HG03025 (cell line): ENCODE measurements around the gene PHLDB3.
A peak's percentile ranks its signal among the peaks of the same experiment; 100 is the strongest.

Source experiments
- ATAC-seq: cut with Tn5 transposase; IDR thresholded peaks from one replicate; pipeline ENCODE4 v1.9.1; 2021; ENCODE audit warnings: mild to moderate bottlenecking, moderate library complexity; ENCODE audit not compliant: unreplicated experiment, low FRiP score

The PHLDB3 gene

DNA sequence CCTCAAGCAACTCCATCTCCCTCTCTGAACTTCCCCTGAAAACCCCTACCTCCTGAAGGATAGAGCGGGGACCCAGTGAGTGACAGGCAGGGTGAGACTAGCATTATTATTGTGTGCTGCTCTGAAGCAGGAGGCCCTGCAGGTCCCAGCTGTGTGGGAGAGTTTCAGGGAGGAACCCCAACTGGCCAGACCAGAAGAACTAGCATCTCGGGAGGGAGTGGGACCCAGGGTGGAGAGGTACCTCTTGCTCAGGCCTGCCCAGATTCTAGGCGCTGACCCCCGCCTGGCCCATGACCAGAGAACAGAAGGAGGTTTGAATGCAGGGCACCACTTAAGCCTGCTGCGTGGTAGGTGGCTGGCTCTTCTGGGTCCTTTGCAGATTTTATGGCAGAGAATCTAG lies 33.5 kb downstream of the PHLDB3 start:
- ATAC-seq, result no peak

DNA sequence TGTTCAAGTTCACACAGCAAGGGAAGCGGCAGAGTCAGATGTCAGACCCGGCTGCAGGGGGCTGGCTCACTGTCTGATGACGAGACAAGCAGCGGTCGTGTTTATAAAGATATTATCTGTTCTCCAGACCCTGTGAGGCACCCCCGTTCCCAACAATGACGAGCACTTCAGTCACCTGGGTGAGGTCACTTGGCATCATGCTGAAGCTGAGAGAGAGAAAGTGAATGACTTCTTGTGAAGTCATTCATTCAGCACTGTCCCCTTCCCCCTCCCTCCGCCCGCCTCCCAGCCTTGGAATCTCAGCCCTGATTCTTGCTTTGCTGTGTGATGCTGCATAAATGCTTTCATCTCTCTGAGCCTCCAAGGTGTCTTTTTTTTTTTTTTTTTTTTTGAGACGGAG lies 34.3 kb downstream of the PHLDB3 start:
- no peak for ATAC-seq

DNA sequence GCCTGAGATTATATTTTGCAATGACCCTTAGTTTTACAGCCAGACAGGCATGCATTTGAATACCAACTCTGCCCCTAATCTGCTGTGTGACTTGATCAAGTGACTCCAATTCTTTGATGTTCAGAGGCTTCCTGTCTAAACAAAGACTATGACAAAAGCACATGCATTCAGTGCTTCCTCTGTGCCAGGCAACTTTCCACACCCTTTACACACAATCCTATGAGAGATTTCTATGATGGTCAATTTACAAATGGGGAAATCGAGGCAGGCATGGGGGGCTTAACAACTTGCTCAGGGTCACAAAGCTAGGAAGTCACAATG lies 35.4 kb downstream of the PHLDB3 start:
- no peak for ATAC-seq

DNA sequence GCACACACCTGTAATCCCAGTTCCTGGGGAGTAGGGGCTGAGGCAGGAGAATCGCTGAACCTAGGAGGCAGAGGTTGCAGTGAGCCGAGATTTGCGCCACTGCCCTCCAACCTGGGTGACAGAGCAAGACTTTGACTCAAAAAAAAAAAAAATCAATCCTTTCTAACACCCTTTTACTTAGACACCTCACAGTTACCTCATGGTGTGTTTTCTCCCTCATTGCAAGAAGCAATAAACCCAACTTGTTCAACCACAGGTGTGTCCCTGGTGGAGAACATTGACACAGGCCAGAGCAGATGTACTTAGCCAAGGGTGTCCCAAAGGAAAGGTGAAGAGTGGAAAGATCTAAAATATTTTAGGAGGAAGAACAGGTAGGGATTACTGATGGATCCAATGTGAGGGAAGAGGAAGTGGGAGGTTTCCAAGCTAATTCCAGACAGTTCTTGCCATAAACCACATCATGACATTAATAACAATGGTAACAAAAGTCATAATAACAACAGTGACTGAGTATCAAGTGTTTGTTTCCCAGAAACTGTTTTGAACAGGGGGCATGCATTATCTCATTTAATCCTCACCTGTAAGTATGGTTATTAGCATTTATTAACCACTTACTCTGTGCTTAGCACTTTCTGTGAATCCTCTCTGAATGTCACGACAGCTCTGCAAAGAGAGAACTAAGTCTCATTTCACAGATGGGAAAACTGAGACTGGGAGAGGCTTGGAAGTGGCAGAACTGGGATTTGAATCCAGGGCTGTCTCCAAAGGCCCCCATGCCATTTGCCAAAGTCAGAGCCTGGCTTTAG lies 36.0 kb downstream of the PHLDB3 start:
- no peak for ATAC-seq

DNA sequence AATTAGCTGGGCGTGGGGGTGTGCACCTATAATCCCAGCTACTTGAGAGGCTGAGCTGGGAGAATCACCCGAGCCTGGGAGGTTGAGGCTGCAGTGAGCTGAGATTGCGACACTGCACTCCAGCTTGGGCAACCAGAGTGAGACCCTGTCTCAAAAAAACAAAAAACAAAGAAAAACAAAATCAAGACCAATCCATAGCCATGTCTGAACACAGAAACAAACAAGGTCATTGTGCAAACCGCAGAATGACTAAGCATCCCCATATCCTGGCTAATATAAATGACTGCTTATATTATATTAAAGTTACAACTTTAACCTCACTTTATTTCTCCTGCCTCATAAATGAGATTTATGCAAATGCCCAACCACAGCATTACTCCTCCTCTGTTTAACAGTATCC lies 36.8 kb downstream of the PHLDB3 start:
- no peak for ATAC-seq

DNA sequence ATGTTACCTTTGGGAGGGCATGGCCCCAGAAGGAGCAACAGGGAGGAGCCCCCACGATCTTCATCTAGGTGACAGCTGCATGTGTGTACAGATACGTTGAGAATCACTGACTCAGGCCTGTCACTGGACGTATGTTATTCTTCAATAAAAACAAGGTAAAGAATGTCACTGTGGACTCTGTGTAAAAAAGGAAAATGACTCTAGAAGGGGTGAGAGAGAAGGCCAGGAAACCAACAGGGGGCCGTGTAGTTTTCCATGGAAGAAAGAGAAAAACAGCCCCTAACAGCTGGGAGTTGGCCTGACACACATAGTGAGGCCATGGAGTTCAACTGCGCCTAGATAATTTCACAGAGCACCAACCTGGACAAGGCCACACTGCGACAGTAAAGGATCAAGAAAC lies 37.3 kb downstream of the PHLDB3 start:
- ATAC-seq, result no peak

DNA sequence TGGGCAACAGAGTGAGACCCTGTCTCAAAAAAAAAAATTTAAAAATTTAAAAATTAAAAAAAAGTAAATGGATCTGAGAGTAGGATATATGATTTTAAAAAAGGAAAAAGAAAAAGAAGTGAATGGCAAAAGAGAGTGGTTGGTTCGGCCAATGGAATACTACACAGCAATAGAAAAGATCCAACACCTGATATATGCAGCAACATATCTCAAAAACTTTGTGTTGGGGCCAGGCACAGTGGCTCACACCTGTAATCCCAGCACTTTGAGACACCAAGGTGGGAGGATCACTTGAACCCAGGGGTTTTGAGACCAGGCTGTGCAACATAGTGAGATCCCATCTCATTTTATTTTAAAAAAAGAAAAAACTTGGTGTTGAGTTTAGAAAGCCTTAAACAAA lies 37.8 kb downstream of the PHLDB3 start:
- no peak for ATAC-seq

DNA sequence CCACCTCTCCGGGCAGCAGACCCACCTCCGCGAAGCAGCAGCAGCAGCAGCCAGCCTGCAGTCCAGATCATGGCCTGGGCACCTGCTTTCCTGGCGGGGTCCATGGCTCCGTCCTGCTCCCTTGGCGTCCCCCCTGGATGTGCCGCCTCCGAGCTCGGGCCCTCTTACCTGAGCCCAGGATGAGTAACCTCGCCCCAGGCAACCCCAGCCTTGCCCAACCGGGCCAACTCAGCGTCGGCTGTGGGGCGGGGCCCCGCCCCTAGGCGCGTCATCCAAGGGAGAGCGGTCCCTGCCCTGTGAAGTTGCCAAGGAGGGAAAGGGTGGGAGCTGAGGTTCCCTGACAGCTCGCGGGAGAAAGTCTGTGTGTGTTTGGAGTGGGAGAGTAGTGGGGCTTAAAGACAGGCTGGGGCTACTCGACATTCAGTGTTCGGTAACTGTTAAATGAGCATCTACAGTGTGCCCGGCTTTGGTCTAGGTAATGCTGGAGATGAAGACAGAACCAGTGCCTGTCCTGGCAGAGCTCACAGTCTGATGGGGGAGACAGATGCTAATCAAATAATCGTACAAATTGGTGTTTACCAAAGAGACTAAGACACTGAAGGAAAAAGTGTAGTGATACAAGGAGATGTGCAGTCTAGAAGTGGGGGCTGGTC lies 39.0 kb downstream of the PHLDB3 start, which contains the start of gene LYPD3:
Gene LYPD3, minus strand, starts transcription at position 141 of the 653 bp plus-strand sequence. Its CDS starts 37 bp downstream, at position 104.
- ATAC-seq, result no peak

DNA sequence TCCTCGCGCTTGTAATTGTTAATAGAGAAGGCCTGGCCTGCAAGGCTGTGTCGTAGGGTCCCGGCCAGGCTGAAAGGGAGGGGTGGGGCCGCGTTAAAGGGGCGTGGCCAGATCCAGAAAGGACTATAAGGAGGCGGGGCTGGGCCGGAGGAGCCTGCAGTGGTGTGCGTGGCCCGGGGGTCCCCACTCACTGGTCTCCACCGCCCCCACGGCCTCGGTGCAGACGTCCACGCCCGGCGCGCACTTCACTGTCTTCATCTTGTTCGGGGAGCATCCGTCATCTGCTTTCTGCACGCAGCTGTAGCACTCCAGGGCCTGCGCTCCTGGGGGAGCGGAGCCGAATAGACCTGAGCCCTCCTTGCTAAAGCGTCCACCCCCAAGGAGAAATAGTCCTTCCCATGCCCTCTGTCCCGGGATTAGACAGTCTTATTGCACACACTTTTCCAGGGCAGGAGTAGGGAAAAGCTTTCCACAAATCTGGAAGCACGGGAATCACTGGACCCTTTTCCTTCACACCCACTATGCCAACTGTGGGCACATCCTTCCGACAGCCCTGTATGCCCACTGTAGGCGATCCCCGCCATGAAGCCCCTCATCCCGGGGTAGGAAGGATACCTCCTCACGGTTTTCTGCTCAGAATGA lies 40.3 kb downstream of the PHLDB3 start:
- ATAC-seq, result peak; percentile 20

DNA sequence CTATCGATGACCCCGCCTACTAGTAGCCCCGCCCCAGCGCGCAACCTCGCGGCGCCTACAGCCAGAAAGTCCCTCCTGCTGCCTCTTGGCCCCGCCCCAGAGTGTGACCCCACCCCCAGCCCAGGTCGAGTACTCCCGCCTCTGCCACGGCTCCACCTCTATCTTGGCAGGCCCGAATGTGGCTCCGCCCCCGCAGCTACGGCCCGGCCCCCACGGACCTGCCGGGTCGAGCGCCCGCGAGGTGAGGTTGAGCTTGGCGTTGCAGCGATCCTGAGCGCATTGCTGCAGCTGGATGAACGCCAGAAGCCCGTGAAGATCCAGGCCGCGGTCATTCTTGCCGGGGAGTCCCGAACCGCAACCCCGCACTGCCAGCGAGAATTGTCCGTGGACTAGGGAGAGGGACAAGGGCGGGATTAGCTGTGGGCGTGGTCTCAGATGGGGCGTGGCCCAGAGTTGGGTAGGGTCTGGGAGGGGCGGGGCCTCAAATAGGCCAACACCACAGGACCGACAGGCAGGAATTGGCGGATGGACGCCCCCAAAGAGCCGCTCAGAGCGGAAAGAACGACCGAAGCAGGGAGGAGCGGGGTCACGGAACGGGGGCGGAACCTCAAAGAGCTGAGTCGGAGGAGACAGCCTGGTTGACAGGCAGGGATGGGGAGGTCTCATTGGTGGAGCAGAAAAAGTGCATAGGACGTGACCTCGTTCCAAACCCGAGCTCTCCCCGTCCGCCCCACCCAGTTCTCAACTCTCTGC lies 41.0 kb downstream of the PHLDB3 start:
- ATAC-seq, result peak; percentile 81

DNA sequence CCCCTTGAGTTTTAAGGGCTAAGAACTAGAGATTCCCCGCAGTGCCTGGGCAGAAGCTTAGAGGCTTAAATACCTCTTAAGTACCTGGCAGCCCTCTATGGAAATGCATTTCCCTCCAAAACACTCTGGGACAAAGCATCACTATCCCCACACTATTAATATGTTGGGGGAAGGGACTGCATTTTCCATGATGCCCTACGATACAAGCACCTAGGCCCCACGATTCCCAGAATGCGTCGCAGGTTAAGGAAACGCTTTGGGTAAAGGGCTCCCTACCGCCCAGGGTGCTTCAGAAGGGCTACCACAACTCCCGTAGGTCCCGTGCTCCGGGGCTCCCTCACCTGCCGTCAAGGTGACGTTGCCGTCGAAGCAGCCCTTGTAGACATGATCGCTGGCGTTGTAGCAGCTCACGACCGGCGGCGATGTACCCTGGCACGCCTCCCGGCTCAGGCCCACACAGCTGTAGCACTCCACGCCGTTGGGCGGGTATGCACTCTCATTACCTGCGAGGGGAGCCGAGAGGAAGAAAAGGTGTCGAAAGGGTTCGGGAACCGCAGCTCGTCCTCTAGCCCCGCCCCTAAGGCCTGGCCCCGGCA lies 41.7 kb downstream of the PHLDB3 start:
- no peak for ATAC-seq

DNA sequence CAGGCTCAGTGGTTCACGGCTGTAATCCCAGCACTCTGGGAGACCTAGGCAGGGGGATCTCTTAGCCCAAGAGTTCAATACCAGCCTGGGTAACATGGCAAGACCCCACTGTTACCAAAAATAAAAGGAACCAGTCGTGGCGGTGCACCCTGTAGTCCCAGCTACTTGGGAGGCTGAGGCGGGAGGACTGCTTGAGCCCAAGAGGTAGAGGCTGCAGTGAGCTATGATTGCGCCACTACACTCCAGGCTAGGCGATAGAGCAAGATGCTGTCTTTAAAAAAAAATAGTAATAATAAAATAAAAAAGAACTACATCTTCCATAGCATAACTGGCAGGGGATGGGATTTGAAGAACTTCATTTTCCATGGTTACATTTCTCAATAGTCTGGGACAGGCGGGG lies 42.2 kb downstream of the PHLDB3 start:
- no peak for ATAC-seq

DNA sequence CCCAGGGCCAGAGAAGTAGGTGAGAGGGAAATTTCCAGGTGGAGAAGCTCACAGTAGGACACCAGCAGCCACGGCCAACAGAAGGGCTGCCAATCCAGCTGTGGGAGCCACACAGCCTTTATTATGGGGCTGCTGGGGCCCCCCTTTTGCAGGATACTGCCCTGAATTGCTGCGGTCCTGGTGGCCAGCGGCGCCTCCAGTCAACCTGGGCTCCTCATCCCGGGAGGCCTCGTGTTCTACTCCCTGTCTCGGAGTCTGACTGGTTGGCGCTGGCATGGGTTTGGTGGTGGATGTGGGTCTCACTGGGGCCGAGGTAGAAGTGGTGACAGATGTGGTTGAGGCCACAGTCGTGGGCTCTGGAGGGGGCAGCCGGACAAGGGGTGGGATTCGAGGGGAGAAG lies 43.2 kb downstream of the PHLDB3 start:
- ATAC-seq, result no peak

DNA sequence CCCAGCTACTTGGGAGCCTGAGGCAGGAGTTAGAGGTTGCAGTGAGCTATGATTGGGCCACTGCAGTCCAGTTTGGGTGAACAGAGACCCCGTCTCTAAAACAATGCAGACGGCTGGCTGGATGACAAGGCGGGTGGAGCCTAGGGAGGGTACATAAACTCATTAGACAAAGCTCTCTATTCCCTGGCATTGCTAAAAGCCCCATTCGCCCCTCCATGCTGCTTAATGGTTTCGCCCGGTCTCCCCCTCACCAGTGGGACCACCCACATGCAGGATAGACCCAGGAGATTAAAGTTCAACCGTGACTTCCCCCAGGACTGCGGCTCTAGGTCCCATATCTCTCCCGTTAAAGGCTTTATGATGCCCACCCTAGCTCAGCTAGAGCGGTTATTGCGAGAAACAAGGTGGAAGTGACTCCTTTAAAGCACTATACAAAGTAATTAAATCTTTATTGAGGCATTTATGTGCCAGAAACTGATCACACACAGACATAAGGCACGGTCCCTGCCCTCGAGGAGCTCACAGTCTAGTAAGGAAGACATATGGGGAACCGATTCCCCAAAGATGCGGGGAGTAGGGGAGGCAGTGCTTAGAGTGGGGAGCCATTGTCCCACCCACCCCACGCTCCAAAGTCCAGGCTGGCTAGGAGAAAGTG lies 44.1 kb downstream of the PHLDB3 start:
- ATAC-seq, result no peak

DNA sequence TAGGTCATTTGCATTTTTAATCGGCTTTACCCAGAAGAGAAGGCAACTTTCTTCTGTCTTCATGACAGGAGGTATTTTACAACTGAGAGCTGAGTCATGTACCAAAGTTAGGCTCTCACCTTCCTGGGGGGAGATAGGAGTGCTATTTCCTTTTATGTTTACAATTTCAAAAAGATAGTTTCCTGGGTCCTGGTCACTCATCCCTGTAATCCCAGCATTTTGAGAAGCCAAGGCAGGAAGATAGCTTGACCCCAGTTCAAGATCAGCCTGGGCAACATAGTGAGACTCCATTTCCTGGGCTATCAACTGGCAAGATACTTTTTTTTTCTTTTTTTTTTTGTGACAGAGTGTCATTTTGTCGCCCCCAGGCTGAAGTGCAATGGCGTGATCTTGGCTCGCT lies 46.7 kb downstream of the PHLDB3 start:
- no peak for ATAC-seq

DNA sequence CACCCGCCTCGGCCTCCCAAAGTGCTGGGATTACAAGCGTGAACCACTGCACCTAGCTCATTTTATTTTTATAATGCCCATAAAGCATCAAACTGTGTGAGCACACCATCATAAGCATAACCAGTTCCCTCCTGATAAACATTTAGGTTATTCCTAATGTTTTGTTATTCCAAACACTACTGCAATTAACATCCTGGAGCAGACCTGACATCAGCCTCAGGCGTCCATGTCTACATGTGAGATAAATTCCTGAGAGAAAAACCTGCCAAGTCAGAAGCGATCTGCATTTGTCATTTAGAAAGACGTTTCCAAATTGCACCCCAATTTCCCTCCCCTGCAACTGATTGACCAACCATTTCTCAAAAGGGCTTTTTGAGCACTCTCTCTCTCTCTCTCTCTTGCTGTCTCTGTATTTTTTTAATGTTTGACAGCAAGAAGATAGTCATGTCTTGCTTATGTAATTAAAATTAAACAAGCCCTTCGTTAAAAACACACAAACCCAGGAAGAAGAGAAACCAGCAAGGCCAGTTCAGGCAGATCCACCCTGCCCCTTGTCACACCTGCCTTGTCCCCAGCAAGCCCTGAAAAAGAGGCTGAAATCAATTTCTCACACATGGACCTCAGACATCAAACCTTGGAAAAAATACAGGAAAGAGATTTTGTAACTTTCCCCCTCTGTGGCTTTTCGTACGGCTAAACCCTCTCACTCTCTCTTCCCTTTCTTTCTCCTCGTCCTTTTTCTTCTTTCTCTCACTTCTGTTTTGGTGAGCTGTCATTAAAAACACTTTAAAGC lies 49.0 kb downstream of the PHLDB3 start:
- ATAC-seq, result no peak

DNA sequence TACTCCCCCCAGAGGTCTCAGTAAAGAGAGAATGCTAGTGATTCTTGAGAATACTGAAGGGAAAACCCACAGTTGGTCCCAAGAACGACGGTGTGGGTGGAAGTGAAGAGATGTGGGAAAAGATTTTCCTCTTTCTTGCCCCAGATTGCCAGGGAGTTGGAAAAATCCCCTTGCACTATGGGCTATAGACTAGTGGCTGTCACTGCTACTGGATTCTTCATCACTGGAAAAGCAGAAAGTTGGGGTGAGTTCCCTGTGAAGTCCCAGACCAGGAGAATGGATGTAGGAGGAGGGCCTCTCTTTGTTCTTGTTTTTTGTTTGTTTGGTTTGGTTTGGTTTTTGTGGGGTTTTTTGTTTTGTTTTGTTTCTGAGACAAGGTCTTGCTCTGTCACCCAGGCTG lies 50.5 kb downstream of the PHLDB3 start:
- no peak for ATAC-seq

DNA sequence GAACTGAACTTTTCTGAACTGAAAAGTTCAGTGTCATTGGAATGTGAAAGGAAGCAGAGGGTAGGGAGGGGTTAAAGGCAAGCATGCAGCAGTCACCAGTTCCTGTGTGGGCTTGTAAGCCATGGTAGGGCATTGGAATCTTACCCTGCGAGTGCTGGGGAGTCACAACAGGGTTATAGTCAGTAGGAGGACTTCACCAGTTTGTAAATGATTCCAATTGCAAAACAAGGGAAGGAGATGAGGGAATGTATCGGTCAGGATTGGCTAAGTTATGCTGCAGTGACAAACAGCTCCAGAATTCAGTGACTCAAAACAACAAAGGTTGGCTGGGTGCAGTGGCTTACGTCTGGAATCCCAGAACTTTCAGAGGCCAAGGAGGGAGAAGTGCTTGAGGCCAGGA lies 52.0 kb downstream of the PHLDB3 start:
- no peak for ATAC-seq

DNA sequence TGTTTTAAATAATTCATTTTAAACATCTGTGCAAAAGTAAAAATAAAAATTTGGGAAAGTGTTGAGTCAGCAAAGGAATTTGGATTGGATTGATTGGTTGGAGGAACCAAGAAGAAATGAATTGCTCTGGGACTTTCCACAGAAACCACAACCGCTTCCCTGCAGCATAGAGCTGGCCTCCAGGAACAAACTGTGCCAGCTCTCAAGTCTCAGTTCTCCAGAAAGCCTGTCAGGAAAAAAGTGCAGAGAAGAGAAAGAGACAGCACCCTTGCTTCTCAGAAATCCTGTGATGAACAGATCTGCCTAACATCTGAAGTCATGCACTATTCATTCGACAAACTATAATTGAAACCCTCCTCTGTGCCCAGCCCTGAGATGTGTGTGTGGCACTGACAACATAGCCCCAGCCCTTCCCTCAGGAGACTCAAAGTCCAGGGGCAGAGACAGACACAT lies 54.0 kb downstream of the PHLDB3 start:
- no peak for ATAC-seq
